Transverse colon (tissue), 4 donors: ENCODE measurements around the gene AGBL4. TPM values are rescaled to one million over a fixed set of nuclear protein-coding genes. Genes with fewer than 3 reads are reported as not detected.

Experiments used
- DNase-seq: peaks from one replicate; pipeline ENCODE4 v3.0.0-alpha.2; 2019
- H3K27ac ChIP-seq, 4 donors: fragments of 200-600 bp; sonication (generic); 2 replicates each; pipeline ENCODE4 v1.5.1; 2016 to 2018; ENCODE audit warnings: inconsistent platforms in 4 of 4
- H3K27me3 ChIP-seq: fragments of 200-600 bp; sonication (generic); 2 replicates; pipeline ENCODE4 v1.5.1; 2017; ENCODE audit warnings: inconsistent platforms
- H3K36me3 ChIP-seq, 4 donors: fragments of 200-600 bp; sonication (generic); 2 replicates each; pipeline ENCODE4 v1.5.1; 2017 to 2019; ENCODE audit warnings: inconsistent platforms in 4 of 4
- H3K4me1 ChIP-seq, 4 donors: fragments of 200-600 bp; sonication (generic); 2 replicates each; pipeline ENCODE4 v1.5.1; 2017 to 2020; ENCODE audit warnings: inconsistent platforms in 4 of 4
- H3K4me3 ChIP-seq, 4 donors: fragments of 200-600 bp; sonication (generic); 1 replicate in 1 of 4; 2 replicates in 3 of 4; pipeline versions ENCODE4 v1.5.1 to v1.6.1; 2017 to 2019; ENCODE audit warnings: inconsistent platforms in 4 of 4
- H3K9me3 ChIP-seq, 2 donors: fragments of 200-600 bp; sonication (generic); 2 replicates each; pipeline ENCODE4 v1.5.1; 2017 to 2019; ENCODE audit warnings: inconsistent platforms in 2 of 2
- CTCF ChIP-seq, 5 experiments: fragments of 200-600 bp in 3 of 5; fragments of 450-650 bp in 2 of 5; sonication (generic) in 3 of 5; IDR thresholded peaks; 1 replicate in 2 of 5; 2 replicates in 3 of 5; pipeline ENCODE4 v1.5.1; 2016 to 2017; ENCODE audit warnings: antibody characterized with exemption in 5 of 5, inconsistent platforms in 3 of 5, mild to moderate bottlenecking in 2 of 5, moderate library complexity in 1 of 5
- EP300 ChIP-seq: sonication (generic); formaldehyde crosslinking; IDR thresholded peaks from one replicate; pipeline ENCODE4 v1.6.1; 2017; ENCODE audit warnings: antibody characterized with exemption, low read depth
- POLR2A ChIP-seq: fragments of 450-650 bp; IDR thresholded peaks from one replicate; pipeline ENCODE4 v1.6.1; 2016; ENCODE audit warnings: antibody characterized with exemption, mild to moderate bottlenecking, moderate library complexity
- POLR2AphosphoS5 ChIP-seq, 3 donors: sonication (generic); formaldehyde crosslinking; IDR thresholded peaks; one replicate each; pipeline ENCODE4 v1.6.1; 2016; ENCODE audit warnings: antibody characterized with exemption in 3 of 3
- WGBS, 2 donors: methylation state at CpG; one replicate each; pipeline ENCODE4 v1.1.5; 2018; ENCODE audit warnings: low coverage in 1 of 2; 5-methylcytosine and 5-hydroxymethylcytosine counted together
- in situ Hi-C, 4 donors: fragments of 200-750 bp; cut with MboI; loops; one replicate each; pipeline versions ENCODE4 v1.15.0 to v1.15.1; 2017; ENCODE audit warnings: low sequenced_read_pairs in 3 of 4, low pct_ligation_motif_present in 1 of 4, low pct_unique_long_range_greater_than_20kb in 1 of 4
- intact Hi-C: fragments of 100-400 bp; cut with DNase I; formaldehyde crosslinking; loops from one replicate; pipeline ENCODE4 v1.15.1; 2023; ENCODE audit warnings: low total_unique reads
- total RNA-seq, 4 donors: library from RNA; depleted of rRNA; stranded (reverse); fragments of >200 nt; gene quantifications; one replicate each; pipeline ENCODE4 v1.1.0, GENCODE V29; 2016

The AGBL4 gene
- total RNA-seq, 4 donors from 2014 or later = 0.82 TPM; not detected in 3

GRCh38 chr1:48858200-48858920, 1165.4 kb downstream of the AGBL4 start:
- H3K36me3 ChIP-seq = no peaks in the 10 kb centered on the region
- in situ Hi-C loops (no loop called here), intact Hi-C loops (no loop called here)
- H3K27me3 ChIP-seq = no peaks in the 10 kb centered on the region
- DNase-seq = no peak
- WGBS, 2 donors = 46 to 54% methylated on average over 3 of the region's 3 CpGs
- no peaks in the 10 kb centered on the region for H3K4me1 ChIP-seq
- H3K4me3 ChIP-seq = no peak overlapping the region
- TF ChIP-seq EP300 = no peak
- no peak for TF ChIP-seq POLR2AphosphoS5 (IDR thresholded peaks at IDR 0.05)
- no peak for TF ChIP-seq POLR2A
- TF ChIP-seq CTCF (IDR thresholded peaks at IDR 0.05) = no peak
- H3K27ac ChIP-seq = no peak overlapping the region
- no peaks in the 10 kb centered on the region for H3K9me3 ChIP-seq

- Histone ChIP-seq H3K36me3 (no peaks in the 10 kb centered on the region), H3K27ac (no peak overlapping the region), H3K4me3 (no peak overlapping the region), H3K27me3 (no peaks in the 10 kb centered on the region), H3K9me3 (no peaks in the 10 kb centered on the region), H3K4me1 (no peaks in the 10 kb centered on the region)
- TF ChIP-seq POLR2AphosphoS5 (IDR thresholded peaks at IDR 0.05) = no peak
- no peak for TF ChIP-seq EP300
- in situ Hi-C loops (no loop called here), intact Hi-C loops (no loop called here)
- DNase-seq = no peak
These were observed 1170.7 kb downstream of the AGBL4 start for GRCh38 chr1:48853006-48853405.

- in situ Hi-C loops = no loop called here
These were observed 1172.1 kb downstream of the AGBL4 start for GRCh38 chr1:48851638-48852037.

GRCh38 chr1:48848035-48848434, 1175.7 kb downstream of the AGBL4 start:
- no peak for TF ChIP-seq POLR2A
- no peak for TF ChIP-seq EP300
- no peak for TF ChIP-seq CTCF (IDR thresholded peaks at IDR 0.05)
- no peak for TF ChIP-seq POLR2AphosphoS5 (IDR thresholded peaks at IDR 0.05)
- H3K9me3 ChIP-seq = no peaks in the 10 kb centered on the region
- no peak overlapping the region for H3K27ac ChIP-seq
- no peaks in the 10 kb centered on the region for H3K4me1 ChIP-seq
- intact Hi-C loops (no loop called here), in situ Hi-C loops (no loop called here)
- no peak overlapping the region for H3K4me3 ChIP-seq
- DNase-seq = no peak
- no peaks in the 10 kb centered on the region for H3K36me3 ChIP-seq
- 83 to 87% methylated on average over 2 of the region's 2 CpGs for WGBS, 2 donors
- H3K27me3 ChIP-seq = no peaks in the 10 kb centered on the region

More at GRCh38 chr1:48851638-48852037, 1172.1 kb downstream of the AGBL4 start:
- H3K27ac ChIP-seq = no peak overlapping the region
- WGBS, 2 donors = 42 to 64% methylated on average over 2 of the region's 2 CpGs
- no peak overlapping the region for H3K4me3 ChIP-seq
- H3K36me3 ChIP-seq = no peaks in the 10 kb centered on the region
- no peaks in the 10 kb centered on the region for H3K27me3 ChIP-seq
- no peak for TF ChIP-seq POLR2A
- DNase-seq = no peak
- H3K9me3 ChIP-seq = no peaks in the 10 kb centered on the region
- H3K4me1 ChIP-seq = no peaks in the 10 kb centered on the region
- intact Hi-C loops = no loop called here

- intact Hi-C loops = no loop called here
- Histone ChIP-seq H3K4me3 (no peak overlapping the region), H3K27ac (no peak overlapping the region), H3K36me3 (no peaks in the 10 kb centered on the region), H3K4me1 (no peaks in the 10 kb centered on the region), H3K27me3 (no peaks in the 10 kb centered on the region), H3K9me3 (no peaks in the 10 kb centered on the region)
- DNase-seq = no peak
- no peak for TF ChIP-seq EP300
- TF ChIP-seq POLR2A = no peak
- TF ChIP-seq CTCF (IDR thresholded peaks at IDR 0.05) = no peak
- no peak for TF ChIP-seq POLR2AphosphoS5 (IDR thresholded peaks at IDR 0.05)
- 50 to 67% methylated on average over 1 of the region's 1 CpG for WGBS, 2 donors
- in situ Hi-C loops = no loop called here
These were observed 1177.3 kb downstream of the AGBL4 start for GRCh38 chr1:48846441-48846840.
